HepG2 (cell line): ENCODE measurements around the gene VPS29. TPM values are rescaled to one million over a fixed set of nuclear protein-coding genes. Genes with fewer than 3 reads are reported as not detected.

Source experiments
- ATAC-seq: fragments of 200-7000 bp; cut with Tn5 transposase; 3 replicates; pipeline ENCODE4 v1.9.1; 2020; ENCODE audit warnings: mild to moderate bottlenecking, moderate library complexity
- BruUV-seq: library from RNA; stranded (reverse); fragments of 400-500 nt; replicated peaks from 2 replicates; lab custom pipeline; 2021; lab: Mats Ljungman, UMichigan
- CTCF ChIA-PET: fragments of 300-600 bp; formaldehyde crosslinking; extraction: SDS; loops from one replicate; lab custom pipeline; 2021; ENCODE audit warnings: low total read pairs, inconsistent platforms, low intra/inter-chr PET ratio; lab: Yijun Ruan, JAX
- POLR2A ChIA-PET: fragments of 350-600 bp; sonication (Branson Sonifier 250); formaldehyde crosslinking; loops from one replicate; lab custom pipeline; 2020; ENCODE audit warnings: antibody characterized with exemption, inconsistent platforms; lab: Yijun Ruan, JAX
- DNase-seq: peaks from one replicate; pipeline ENCODE4 v3.0.0-alpha.2; 2015; ENCODE audit warnings: low spot score
- FAIRE-seq: peaks from 3 replicates; lab custom pipeline; 2011; peaks lifted over from hg19 to GRCh38; lab: Jason Lieb, UNC
- H2AFZ ChIP-seq: one replicate; pipeline ENCODE4 v1.6.1; 2011; ENCODE audit warnings: low read length, inconsistent platforms
- H3K27ac ChIP-seq: fragments of 300-600 bp; 3 replicates; pipeline ENCODE4 v1.8.0; 2011; ENCODE audit warnings: mixed run types, mild to moderate bottlenecking, mixed read lengths, low read length, inconsistent platforms; ENCODE audit not compliant: insufficient read depth; ENCODE audit errors: extremely low read length
- H3K27me3 ChIP-seq, 2 experiments: fragments of 200-600 bp in 1 of 2; 2 replicates in 1 of 2; 3 replicates in 1 of 2; pipeline versions ENCODE4 v1.6.0 to v1.8.0; 2011; ENCODE audit warnings: low read length in 2 of 2, mild to moderate bottlenecking in 2 of 2, moderate library complexity in 2 of 2, inconsistent platforms in 1 of 2; ENCODE audit not compliant: insufficient read depth in 2 of 2, control insufficient read depth in 1 of 2
- H3K36me3 ChIP-seq, 2 experiments: fragments of 200-600 bp in 1 of 2; replicated peaks in 1 of 2; 2 replicates in 1 of 2; 3 replicates in 1 of 2; pipeline versions ENCODE4 v1.5.1 to v1.8.0; 2011; ENCODE audit warnings: low read length in 2 of 2, inconsistent platforms in 1 of 2; ENCODE audit not compliant: insufficient read depth in 2 of 2, control insufficient read depth in 1 of 2
- H3K4me1 ChIP-seq: 2 replicates; pipeline ENCODE4 v1.5.1; 2012; ENCODE audit warnings: low read length, inconsistent platforms; ENCODE audit not compliant: insufficient read depth
- H3K4me2 ChIP-seq: 2 replicates; pipeline ENCODE4 v1.6.0; 2011; ENCODE audit warnings: low read depth, low read length, inconsistent platforms
- H3K4me3 ChIP-seq, 3 experiments: fragments of 200-600 bp in 1 of 3; sonication (generic), shearing (Covaris generic) in 1 of 3; replicated peaks in 1 of 3; 2 replicates each; pipeline ENCODE4 v1.5.1; 2011 to 2016; ENCODE audit warnings: low read length in 3 of 3, inconsistent platforms in 2 of 3, low read depth in 2 of 3, mild to moderate bottlenecking in 2 of 3, control low read depth in 1 of 3, mixed read lengths in 1 of 3; ENCODE audit not compliant: insufficient read depth in 1 of 3
- H3K79me2 ChIP-seq: one replicate; pipeline ENCODE4 v1.6.1; 2011; ENCODE audit warnings: low read length, inconsistent platforms; ENCODE audit not compliant: insufficient read depth
- H3K9ac ChIP-seq: 2 replicates; pipeline ENCODE4 v1.6.0; 2011; ENCODE audit warnings: mild to moderate bottlenecking, low read depth, low read length, inconsistent platforms; ENCODE audit not compliant: insufficient read depth
- H3K9me3 ChIP-seq: 2 replicates; pipeline ENCODE4 v1.5.1; 2012; ENCODE audit warnings: mild to moderate bottlenecking, low read length
- H4K20me1 ChIP-seq: 2 replicates; pipeline ENCODE4 v1.6.0; 2011; ENCODE audit warnings: inconsistent platforms, mild to moderate bottlenecking, low read length, moderate library complexity; ENCODE audit not compliant: insufficient read depth
- ARID3A ChIP-seq: IDR thresholded peaks from 2 replicates; pipeline ENCODE4 v1.6.1; 2012; ENCODE audit warnings: low read depth, low read length, improper control_type of control experiment
- ARID4A ChIP-seq: sonication (generic); formaldehyde crosslinking; IDR thresholded peaks from 2 replicates; pipeline ENCODE4 v1.5.0; 2020; ENCODE audit warnings: mild to moderate bottlenecking, missing genetic modification reagents, borderline replicate concordance
- CBX1 ChIP-seq: IDR thresholded peaks from one replicate; pipeline ENCODE4 v1.6.1; 2016; ENCODE audit warnings: antibody characterized with exemption, low read depth
- CREB1 ChIP-seq, 2 experiments: fragments of 450-650 bp in 1 of 2; IDR thresholded peaks; 2 replicates each; pipeline ENCODE4 v1.6.1; 2016 to 2017; ENCODE audit warnings: control low read depth in 1 of 2, mild to moderate bottlenecking in 1 of 2, missing compliant biosample characterization in 1 of 2, missing genetic modification characterization in 1 of 2
- GATAD2A ChIP-seq: IDR thresholded peaks from 2 replicates; pipeline ENCODE4 v1.6.1; 2016
- MIXL1 ChIP-seq: IDR thresholded peaks from 2 replicates; pipeline ENCODE4 v1.6.1; 2016
- PHB2 ChIP-seq: fragments of 450-650 bp; IDR thresholded peaks from 2 replicates; pipeline ENCODE4 v1.6.1; 2018; ENCODE audit not compliant: partially characterized antibody
- TAF1 ChIP-seq: sonication (generic); formaldehyde crosslinking; IDR thresholded peaks from 2 replicates; pipeline ENCODE4 v1.4.0; 2020; ENCODE audit warnings: missing genetic modification reagents
- ZNF292 ChIP-seq: sonication (generic); formaldehyde crosslinking; IDR thresholded peaks from 2 replicates; pipeline ENCODE4 v1.8.1; 2022; ENCODE audit warnings: mild to moderate bottlenecking, low read depth, missing genetic modification reagents, borderline replicate concordance
- ZNF296 ChIP-seq: sonication (generic); formaldehyde crosslinking; conservative IDR thresholded peaks from 2 replicates; pipeline ENCODE4 v1.5.0; 2020; ENCODE audit warnings: mild to moderate bottlenecking, missing genetic modification reagents
- ZNF816 ChIP-seq: sonication (generic); formaldehyde crosslinking; IDR thresholded peaks from 2 replicates; pipeline ENCODE4 v1.8.0; 2022; ENCODE audit warnings: missing genetic modification reagents, mild to moderate bottlenecking, borderline replicate concordance
- WGBS: methylation state at CpG from one replicate; pipeline ENCODE4 v1.1.6; 2017; ENCODE audit warnings: low lambda C conversion rate; 5-methylcytosine and 5-hydroxymethylcytosine counted together
- in situ Hi-C: cut with HindIII; loops from 2 replicates; pipeline ENCODE4 v1.10.0; 2017; ENCODE audit warnings: low pct_unique_long_range_greater_than_20kb; ENCODE audit not compliant: extremely low pct_ligation_motif_present
- intact Hi-C: fragments of 100-400 bp; cut with micrococcal nuclease; formaldehyde crosslinking; loops from one replicate; pipeline ENCODE4 v1.10.0; 2022; ENCODE audit not compliant: unreplicated experiment
- polyA plus RNA-seq, 8 experiments: library from polyadenylated mRNA; depleted of rRNA in 3 of 8; stranded (reverse) in 7 of 8; unstranded in 1 of 8; fragments of >200 nt; fragmentation: Illumina TruSeq in 4 of 8; extraction: Trizol in 4 of 8; gene quantifications; 2 replicates each; pipeline versions ENCODE4 v1.2.1 to v1.2.3, GENCODE V29; 2011 to 2016; ENCODE audit warnings: low read depth in 4 of 8, missing spikeins in 1 of 8, mixed read lengths in 1 of 8; ENCODE audit not compliant: insufficient read depth in 1 of 8
- total RNA-seq, 5 experiments: library from RNA; depleted of rRNA; stranded (reverse); fragments of >200 nt; fragmentation: Illumina TruSeq; extraction: Trizol; gene quantifications; 2 replicates each; pipeline ENCODE4 v1.2.3, GENCODE V29; 2016; ENCODE audit warnings: low read depth in 1 of 5

The VPS29 gene
- total and polyA plus RNA-seq, 2 of the 13 experiments (the other 11 are each of a cell fraction or from before 2014, with no cell fraction given) = 107 to 114 TPM

- in situ Hi-C loops = no loop called here
- no peak for TF ChIP-seq MIXL1
- TF ChIP-seq CBX1 = no peak
- TF ChIP-seq, all 625 proteins: peak for 0
- Histone ChIP-seq H3K27me3 (no peaks in the 10 kb centered on the region), H3K36me3 (peaks cover 9 to 56% of the 10 kb centered on the region in 2 experiments), H3K9me3 (no peaks in the 10 kb centered on the region), H3K9ac (no peak overlapping the region), H3K27ac (no peak overlapping the region), H3K79me2 (no peaks in the 10 kb centered on the region), H3K4me1 (peaks cover 9% of the 10 kb centered on the region), H2AFZ (no peak overlapping the region), H4K20me1 (no peaks in the 10 kb centered on the region), H3K4me2 (no peak overlapping the region), H3K4me3 (no peak overlapping the region)
- 94% methylated on average over 4 of the region's 4 CpGs for WGBS
- CTCF ChIA-PET = no interaction called here
- ATAC-seq (no peak), DNase-seq (no peak), FAIRE-seq (no peak)
- intact Hi-C loops = no loop called here
- POLR2A ChIA-PET = interaction anchor here (1.2 kb wide), 1 partner anchor 10 kb away, joined by 5 read pairs; the partner anchor contains the start of genes FAM216A and GPN3
- no TSS peak for BruUV-seq
These were observed 43.2 kb downstream of the VPS29 start for GRCh38 chr12:110458756-110459155.

GRCh38 chr12:110453569-110454296 lies 48.2 kb downstream of the VPS29 start:
- Histone ChIP-seq H4K20me1 (no peaks in the 10 kb centered on the region), H3K4me3 (no peak overlapping the region), H3K27ac (peak overlapping the region; percentile 47), H2AFZ (no peak overlapping the region), H3K9ac (no peak overlapping the region), H3K36me3 (peaks cover 5 to 29% of the 10 kb centered on the region in 2 experiments), H3K27me3 (no peaks in the 10 kb centered on the region), H3K4me1 (peaks cover 22% of the 10 kb centered on the region), H3K79me2 (peaks cover 10% of the 10 kb centered on the region), H3K9me3 (no peaks in the 10 kb centered on the region), H3K4me2 (peak overlapping the region; percentile 16)
- intact Hi-C loops = loop anchor here (5.0 kb wide), 2 partner anchors 49 to 94 kb away; partner anchors contain the start of genes RAD9B and VPS29
- FAIRE-seq = no peak
- ATAC-seq = peak; percentile 27; the same call in 2 of the 3 replicates
- 27% methylated on average over 4 of the region's 4 CpGs for WGBS
- CTCF ChIA-PET = no interaction called here
- in situ Hi-C loops = loop anchor here (5.0 kb wide), 1 partner anchor 149 kb away; no protein-coding TSS in a partner anchor
- BruUV-seq = no TSS peak
- POLR2A ChIA-PET = interaction anchor here (1.3 kb wide), 1 partner anchor 15 kb away, joined by 7 read pairs; the partner anchor contains the start of genes FAM216A and GPN3
- peak; percentile 3 for DNase-seq
- TF ChIP-seq ZNF296 (no peak), GATAD2A (0 out of 2 replicates have a peak, but pooled peaks have one; percentile 21), ZNF816 (no peak), ARID4A (CRISPR knock-in tag) (peak; percentile 22; the same call in 1 of the 2 replicates), ZNF292 (CRISPR knock-in tag) (no peak), PHB2 (no peak), CREB1 (IDR thresholded peaks at IDR 0.05) (no peak), CREB1 (CRISPR knock-in tag; IDR thresholded peaks at IDR 0.05) (peak; percentile 56), TAF1 (no peak), ARID3A (no peak)
